SH-SY5Y (cell line): ENCODE results near the gene ARHGAP42.

ENCODE experiments used
- GATA2 ChIP-seq: IDR thresholded peaks from 2 replicates; pipeline ENCODE4 v1.6.1; 2011; ENCODE audit warnings: mild to moderate bottlenecking, low read depth, low read length
- GATA3 ChIP-seq: IDR thresholded peaks from 2 replicates; pipeline ENCODE4 v1.6.1; 2011; ENCODE audit warnings: low read depth, mild to moderate bottlenecking, low read length, moderate library complexity

- TF ChIP-seq GATA3 (no peak), GATA2 (no peak)
Observed at GRCh38 chr11:100849901-100850235, 162.8 kb downstream of the ARHGAP42 start.
